HG02852 (cell line): ENCODE results near the gene LRRIQ4.

Experiments used
- ATAC-seq: cut with Tn5 transposase; IDR thresholded peaks from one replicate; pipeline ENCODE4 v1.9.1; 2021; ENCODE audit warnings: mild to moderate bottlenecking, moderate library complexity; ENCODE audit not compliant: unreplicated experiment

The LRRIQ4 gene

GRCh38 chr3:169809230-169809795 lies 3.4 kb upstream of the LRRIQ4 start:
- no peak for ATAC-seq

- peak; percentile 13 for ATAC-seq
Measured at GRCh38 chr3:169811631-169812331, 889 bp upstream of the LRRIQ4 start.

- no peak for ATAC-seq
Measured at GRCh38 chr3:169813278-169813677, 608 bp downstream of the LRRIQ4 start.

GRCh38 chr3:169813757-169814517 lies 1.3 kb downstream of the LRRIQ4 start:
- ATAC-seq = peak; percentile 86

GRCh38 chr3:169815590-169816150 lies 3.0 kb downstream of the LRRIQ4 start:
- no peak for ATAC-seq

GRCh38 chr3:169818316-169818715 lies 5.6 kb downstream of the LRRIQ4 start:
- ATAC-seq = no peak

GRCh38 chr3:169822091-169822490 lies 9.4 kb downstream of the LRRIQ4 start:
- no peak for ATAC-seq

GRCh38 chr3:169822540-169822939 lies 9.9 kb downstream of the LRRIQ4 start:
- no peak for ATAC-seq

- no peak for ATAC-seq
Measured at GRCh38 chr3:169822983-169823382, 10.3 kb downstream of the LRRIQ4 start.

- no peak for ATAC-seq
Measured at GRCh38 chr3:169825316-169825715, 12.6 kb downstream of the LRRIQ4 start.

GRCh38 chr3:169827712-169828111 lies 15.0 kb downstream of the LRRIQ4 start:
- no peak for ATAC-seq

GRCh38 chr3:169835533-169835932 lies 22.9 kb downstream of the LRRIQ4 start:
- no peak for ATAC-seq

- peak; percentile 93 for ATAC-seq
Measured at GRCh38 chr3:169836078-169836941, 23.6 kb downstream of the LRRIQ4 start.

- ATAC-seq = no peak
Measured at GRCh38 chr3:169836942-169837275, 24.2 kb downstream of the LRRIQ4 start.

- no peak for ATAC-seq
Measured at GRCh38 chr3:169838511-169839030, 25.9 kb downstream of the LRRIQ4 start.

GRCh38 chr3:169841171-169841570 lies 28.5 kb downstream of the LRRIQ4 start:
- peak; percentile 79 for ATAC-seq

- ATAC-seq = no peak
Measured at GRCh38 chr3:169842960-169843359, 30.3 kb downstream of the LRRIQ4 start.

GRCh38 chr3:169846458-169847193 lies 34.0 kb downstream of the LRRIQ4 start:
- peak; percentile 100 for ATAC-seq

- ATAC-seq = no peak
Measured at GRCh38 chr3:169847896-169848295, 35.2 kb downstream of the LRRIQ4 start.

- ATAC-seq = no peak
Measured at GRCh38 chr3:169848741-169849140, 36.1 kb downstream of the LRRIQ4 start.
